HepG2 (cell line): ENCODE data around the gene DAPL1. TPM values are rescaled to one million over a fixed set of nuclear protein-coding genes. Genes with fewer than 3 reads are reported as not detected.
A peak's percentile ranks its signal among the peaks of the same experiment; 100 is the strongest.

ENCODE experiments used
- CCAR2 ChIP-seq: fragments of 200-400 bp; formaldehyde crosslinking; optimal IDR thresholded peaks from 2 replicates; pipeline ENCODE3; 2018; ENCODE audit warnings: low read depth, mild to moderate bottlenecking, low read length, moderate library complexity
- HINFP ChIP-seq: sonication (generic); formaldehyde crosslinking; IDR thresholded peaks from 2 replicates; pipeline ENCODE4 v1.4.0; 2020; ENCODE audit warnings: low read depth, mild to moderate bottlenecking, missing genetic modification reagents
- HMG20A ChIP-seq: IDR thresholded peaks from 2 replicates; pipeline ENCODE4 v1.6.1; 2016; ENCODE audit warnings: borderline replicate concordance
- IRF2 ChIP-seq: IDR thresholded peaks from 2 replicates; pipeline ENCODE4 v1.6.1; 2018; ENCODE audit warnings: missing genetic modification reagents, missing compliant biosample characterization
- MXI1 ChIP-seq: IDR thresholded peaks from 3 replicates; pipeline ENCODE4 v1.6.1; 2012; ENCODE audit warnings: low read depth, low read length, inconsistent platforms, borderline replicate concordance
- NONO ChIP-seq, 2 experiments: fragments of 450-650 bp in 1 of 2; sonication (generic) in 1 of 2; formaldehyde crosslinking in 1 of 2; IDR thresholded peaks in 1 of 2; conservative IDR thresholded peaks in 1 of 2; 2 replicates each; pipeline versions ENCODE4 v1.6.1 to v1.8.0; 2017 to 2022; ENCODE audit warnings: mild to moderate bottlenecking in 1 of 2, missing genetic modification reagents in 1 of 2, moderate library complexity in 1 of 2
- POLR2G ChIP-seq: fragments of 200-400 bp; formaldehyde crosslinking; IDR thresholded peaks from 2 replicates; pipeline ENCODE4 v1.6.1; 2018; ENCODE audit warnings: mild to moderate bottlenecking, low read depth, low read length, moderate library complexity
- RBAK ChIP-seq: sonication (generic); formaldehyde crosslinking; IDR thresholded peaks from 2 replicates; pipeline ENCODE4 v1.5.1; 2020; ENCODE audit warnings: mild to moderate bottlenecking, missing genetic modification reagents
- TGIF2 ChIP-seq: IDR thresholded peaks from 2 replicates; pipeline ENCODE4 v1.6.1; 2016; ENCODE audit warnings: control low read depth, missing compliant biosample characterization
- TOPORS ChIP-seq: sonication (generic); formaldehyde crosslinking; IDR thresholded peaks from 2 replicates; pipeline ENCODE4 v1.8.0; 2023; ENCODE audit warnings: mild to moderate bottlenecking, missing genetic modification reagents
- ZBTB38 ChIP-seq: sonication (generic); formaldehyde crosslinking; IDR thresholded peaks from 2 replicates; pipeline ENCODE4 v1.5.1; 2020; ENCODE audit warnings: mild to moderate bottlenecking, missing genetic modification reagents
- ZNF274 ChIP-seq: sonication (generic); formaldehyde crosslinking; IDR thresholded peaks from 2 replicates; pipeline ENCODE4 v1.5.1; 2020; ENCODE audit warnings: mild to moderate bottlenecking, missing genetic modification reagents
- ZNF280D ChIP-seq: sonication (generic); formaldehyde crosslinking; IDR thresholded peaks from 2 replicates; pipeline ENCODE4 v1.5.1; 2020; ENCODE audit warnings: mild to moderate bottlenecking, missing genetic modification reagents
- ZNF329 ChIP-seq: sonication (generic); formaldehyde crosslinking; IDR thresholded peaks from 2 replicates; pipeline ENCODE4 v1.9.0; 2021; ENCODE audit warnings: low read depth, mild to moderate bottlenecking, missing genetic modification reagents
- ZNF354B ChIP-seq: sonication (generic); formaldehyde crosslinking; IDR thresholded peaks from 2 replicates; pipeline ENCODE4 v1.8.0; 2022; ENCODE audit warnings: mild to moderate bottlenecking, missing genetic modification reagents
- ZNF503 ChIP-seq: sonication (generic); formaldehyde crosslinking; IDR thresholded peaks from 2 replicates; pipeline ENCODE4 v1.4.0; 2020; ENCODE audit warnings: missing genetic modification reagents
- ZNF577 ChIP-seq: sonication (generic); formaldehyde crosslinking; IDR thresholded peaks from 2 replicates; pipeline ENCODE4 v1.4.0; 2020; ENCODE audit warnings: mild to moderate bottlenecking, low read depth, missing genetic modification reagents, borderline replicate concordance
- ZNF761 ChIP-seq: sonication (generic); formaldehyde crosslinking; conservative IDR thresholded peaks from 2 replicates; pipeline ENCODE4 v1.4.0; 2020; ENCODE audit warnings: mild to moderate bottlenecking, missing genetic modification reagents
- ZNF766 ChIP-seq: sonication (generic); formaldehyde crosslinking; IDR thresholded peaks from 2 replicates; pipeline ENCODE4 v1.5.0; 2020; ENCODE audit warnings: missing genetic modification reagents, borderline replicate concordance
- polyA plus RNA-seq, 8 experiments: library from polyadenylated mRNA; depleted of rRNA in 3 of 8; stranded (reverse) in 7 of 8; unstranded in 1 of 8; fragments of >200 nt; fragmentation: Illumina TruSeq in 4 of 8; extraction: Trizol in 4 of 8; gene quantifications; 2 replicates each; pipeline versions ENCODE4 v1.2.1 to v1.2.3, GENCODE V29; 2011 to 2016; ENCODE audit warnings: low read depth in 4 of 8, missing spikeins in 1 of 8, mixed read lengths in 1 of 8; ENCODE audit not compliant: insufficient read depth in 1 of 8
- total RNA-seq, 5 experiments: library from RNA; depleted of rRNA; stranded (reverse); fragments of >200 nt; fragmentation: Illumina TruSeq; extraction: Trizol; gene quantifications; 2 replicates each; pipeline ENCODE4 v1.2.3, GENCODE V29; 2016; ENCODE audit warnings: low read depth in 1 of 5
- TF ChIP-seq, protein P1 (sequence below): IDR thresholded peaks from 2 replicates; pipeline ENCODE4 v1.6.1; 2016; ENCODE audit warnings: missing genetic modification reagents, missing compliant biosample characterization

The DAPL1 gene
- total and polyA plus RNA-seq, 2 of the 13 experiments (the other 11 are each of a cell fraction or from before 2014, with no cell fraction given) = not detected

- TF ChIP-seq ZNF503 (CRISPR knock-in tag) (no peak), IRF2 (CRISPR knock-in tag) (0 out of 2 replicates have a peak, but pooled peaks have one; percentile 22), CCAR2 (no peak), POLR2G (no peak), TGIF2 (CRISPR knock-in tag) (no peak), ZNF761 (CRISPR knock-in tag) (no peak), ZNF354B (no peak), ZBTB38 (CRISPR knock-in tag) (no peak), ZNF329 (CRISPR knock-in tag) (no peak), ZNF577 (no peak), NONO (IDR thresholded peaks at IDR 0.05) (no peak), NONO (CRISPR knock-in tag; conservative IDR thresholded peaks at IDR 0.05) (no peak), ZNF766 (CRISPR knock-in tag) (no peak), RBAK (CRISPR knock-in tag) (no peak), TOPORS (CRISPR knock-in tag) (no peak), HMG20A (CRISPR knock-in tag) (no peak), MXI1 (no peak), ZNF274 (no peak), HINFP (CRISPR knock-in tag) (no peak), ZNF280D (0 out of 2 replicates have a peak, but pooled peaks have one; percentile 47)
- TF ChIP-seq, protein P1, sequence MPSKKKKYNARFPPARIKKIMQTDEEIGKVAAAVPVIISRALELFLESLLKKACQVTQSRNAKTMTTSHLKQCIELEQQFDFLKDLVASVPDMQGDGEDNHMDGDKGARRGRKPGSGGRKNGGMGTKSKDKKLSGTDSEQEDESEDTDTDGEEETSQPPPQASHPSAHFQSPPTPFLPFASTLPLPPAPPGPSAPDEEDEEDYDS (CRISPR knock-in tag) = no peak
Observed at GRCh38 chr2:158753641-158754611, 41.2 kb upstream of the DAPL1 start (continued).
